B cell (primary cell): ENCODE results near the gene ANKFN1. TPM values are rescaled to one million over a fixed set of nuclear protein-coding genes. Genes with fewer than 3 reads are reported as not detected.

ENCODE experiments used
- ATAC-seq: fragments of 200-7000 bp; cut with Tn5 transposase; one replicate; pipeline ENCODE4 v1.10.0; 2021; ENCODE audit warnings: low read depth, mild to moderate bottlenecking, moderate number of reproducible peaks, moderate library complexity
- CTCF ChIA-PET: fragments of 350-600 bp; sonication (Branson Sonifier 250); formaldehyde crosslinking; loops from one replicate; lab custom pipeline; 2021; ENCODE audit warnings: antibody characterized with exemption, inconsistent platforms; lab: Charles Lee
- POLR2A ChIA-PET: fragments of 350-600 bp; sonication (Branson Sonifier 250); formaldehyde crosslinking; loops from one replicate; lab custom pipeline; 2021; ENCODE audit warnings: antibody characterized with exemption; lab: Charles Lee
- DNase-seq: peaks from one replicate; pipeline ENCODE4 v3.0.0; 2013
- H2AFZ ChIP-seq: 2 replicates; pipeline ENCODE4 v1.6.1; 2012; ENCODE audit warnings: mild to moderate bottlenecking, low read depth, low read length; ENCODE audit not compliant: insufficient read depth, poor library complexity, severe bottlenecking
- H3K27ac ChIP-seq, 2 donors: 1 replicate in 1 of 2; 2 replicates in 1 of 2; pipeline ENCODE4 v1.5.1; 2012 to 2013; ENCODE audit warnings: low read length in 2 of 2, mild to moderate bottlenecking in 2 of 2, moderate library complexity in 1 of 2
- H3K27me3 ChIP-seq, 4 experiments: fragments of 200-600 bp in 1 of 4; sonication (generic) in 1 of 4; replicated peaks in 1 of 4; 1 replicate in 2 of 4; 2 replicates in 2 of 4; pipeline versions ENCODE4 v1.6.1 to v1.7.0; 2013 to 2016; ENCODE audit warnings: low read length in 3 of 4, mild to moderate bottlenecking in 2 of 4, mixed read lengths in 1 of 4, moderate library complexity in 1 of 4; ENCODE audit not compliant: insufficient read depth in 4 of 4, control insufficient read depth in 3 of 4; ENCODE audit errors: control extremely low read depth in 1 of 4
- H3K36me3 ChIP-seq, 2 experiments: replicated peaks in 1 of 2; 1 replicate in 1 of 2; 2 replicates in 1 of 2; pipeline versions ENCODE4 v1.6.1 to v1.7.1; 2013; ENCODE audit warnings: low read length in 1 of 2; ENCODE audit not compliant: insufficient read depth in 2 of 2, control insufficient read depth in 1 of 2; ENCODE audit errors: control extremely low read depth in 1 of 2, extremely low read depth in 1 of 2
- H3K4me1 ChIP-seq, 2 donors: fragments of 200-600 bp in 1 of 2; sonication (generic) in 1 of 2; 1 replicate in 1 of 2; 2 replicates in 1 of 2; pipeline versions ENCODE4 v1.5.1 to v1.6.1; 2013 to 2017; ENCODE audit warnings: low read length in 2 of 2; ENCODE audit not compliant: control insufficient read depth in 2 of 2, insufficient read depth in 2 of 2
- H3K4me2 ChIP-seq: replicated peaks from 2 replicates; pipeline ENCODE3; 2012; ENCODE audit warnings: mild to moderate bottlenecking, low read depth, low read length; ENCODE audit not compliant: poor library complexity, severe bottlenecking
- H3K4me3 ChIP-seq, 5 experiments: fragments of 200-600 bp in 1 of 5; sonication (generic) in 1 of 5; 1 replicate in 3 of 5; 2 replicates in 2 of 5; pipeline versions ENCODE4 v1.5.1 to v1.7.0; 2011 to 2016; ENCODE audit warnings: low read length in 4 of 5, mild to moderate bottlenecking in 4 of 5, low read depth in 2 of 5, control low read depth in 1 of 5, moderate library complexity in 1 of 5; ENCODE audit not compliant: insufficient read depth in 1 of 5; ENCODE audit errors: control extremely low read depth in 1 of 5, extremely low read depth in 1 of 5
- H3K79me2 ChIP-seq: fragments of 200-600 bp; sonication (generic); one replicate; pipeline ENCODE4 v1.6.0; 2016; ENCODE audit warnings: low read length; ENCODE audit not compliant: control insufficient read depth, insufficient read depth
- H3K9ac ChIP-seq: fragments of 200-600 bp; sonication (generic); 2 replicates; pipeline ENCODE4 v1.6.1; 2017; ENCODE audit warnings: mild to moderate bottlenecking, low read length, moderate library complexity
- H3K9me3 ChIP-seq, 3 donors: one replicate each; pipeline versions ENCODE4 v1.6.1 to v1.7.1; 2013; ENCODE audit warnings: low read length in 2 of 3; ENCODE audit not compliant: control insufficient read depth in 2 of 3, insufficient read depth in 1 of 3; ENCODE audit errors: control extremely low read depth in 1 of 3
- H4K20me1 ChIP-seq: 2 replicates; pipeline ENCODE4 v1.6.0; 2012; ENCODE audit warnings: mild to moderate bottlenecking, low read length; ENCODE audit not compliant: insufficient read depth, control insufficient read depth, poor library complexity, severe bottlenecking
- H3K27ac Mint-ChIP-seq: one replicate; pipeline ENCODE4 v1.8.0; 2021; ENCODE audit warnings: mixed read lengths
- H3K27me3 Mint-ChIP-seq: one replicate; pipeline ENCODE4 v1.8.0; 2021; ENCODE audit warnings: mixed read lengths
- H3K4me1 Mint-ChIP-seq: one replicate; pipeline ENCODE4 v1.8.0; 2021; ENCODE audit warnings: mixed read lengths
- H3K4me3 Mint-ChIP-seq: one replicate; pipeline ENCODE4 v1.8.0; 2021; ENCODE audit warnings: mixed read lengths
- H3K9me3 Mint-ChIP-seq: one replicate; pipeline ENCODE4 v1.8.0; 2022; ENCODE audit warnings: mixed read lengths; ENCODE audit not compliant: insufficient read depth
- EZH2 ChIP-seq: IDR thresholded peaks from 2 replicates; pipeline ENCODE4 v1.6.1; 2012; ENCODE audit warnings: borderline replicate concordance, low read depth, mild to moderate bottlenecking, moderate library complexity, low read length; ENCODE audit not compliant: insufficient read depth, poor library complexity, severe bottlenecking
- WGBS: methylation state at CpG from one replicate; pipeline ENCODE4 v1.1.5; 2013; ENCODE audit warnings: missing lambda C conversion rate; ENCODE audit not compliant: insufficient coverage; 5-methylcytosine and 5-hydroxymethylcytosine counted together
- intact Hi-C: fragments of 100-400 bp; cut with micrococcal nuclease; formaldehyde crosslinking; loops from one replicate; pipeline ENCODE4 v1.10.0; 2022
- polyA plus RNA-seq: library from polyadenylated mRNA; depleted of rRNA; stranded (reverse); fragments of >200 nt; gene quantifications from 2 replicates; pipeline ENCODE4 v1.2.3, GENCODE V29; 2012
- total RNA-seq, 2 donors: library from RNA; stranded (reverse); fragments of 120-200 nt in 1 of 2; gene quantifications; 1 replicate in 1 of 2; 2 replicates in 1 of 2; pipeline versions ENCODE4 v1.2.3 to v1.2.4, GENCODE V29; 2013 to 2022
- TF ChIP-seq, protein P1 (sequence below): fragments of 200-600 bp; IDR thresholded peaks from one replicate; pipeline ENCODE4 v1.8.0; 2022; ENCODE audit warnings: antibody characterized with exemption, mild to moderate bottlenecking

The ANKFN1 gene
- total and polyA plus RNA-seq, 2 donors (not counting 1 experiment from before 2014, with no cell fraction given): not detected

DNA sequence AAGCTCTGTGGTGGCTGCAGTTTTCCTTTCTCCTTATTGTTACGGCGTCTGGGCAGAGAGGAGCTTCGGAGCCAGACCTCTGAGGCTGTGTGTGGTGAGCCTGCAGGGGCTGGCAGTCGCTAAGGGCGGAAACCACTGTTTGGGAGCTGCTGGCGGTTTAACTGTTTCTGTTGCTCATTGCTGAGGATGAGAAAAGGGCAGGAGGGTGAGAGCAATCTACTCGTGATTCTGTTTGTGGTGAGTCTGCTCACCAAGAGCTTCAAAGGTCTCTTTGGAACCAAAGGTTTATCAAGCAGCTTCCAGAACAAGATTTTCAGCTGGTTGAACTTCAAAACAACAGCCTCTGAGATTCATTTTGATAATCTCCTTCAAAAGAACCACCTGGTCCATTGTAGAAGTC, 143.9 kb downstream of the ANKFN1 start:
- H3K4me2 ChIP-seq: no peak overlapping the region
- Mint-ChIP-seq H3K4me3 (no peak overlapping the region), H3K9me3 (no peaks in the 10 kb centered on the region), H3K27me3 (peaks cover 12% of the 10 kb centered on the region), H3K4me1 (no peaks in the 10 kb centered on the region), H3K27ac (no peak overlapping the region)
- no peaks in the 10 kb centered on the region for H3K4me1 ChIP-seq
- intact Hi-C loops: no loop called here
- H3K9ac ChIP-seq: no peak overlapping the region
- H3K79me2 ChIP-seq: no peaks in the 10 kb centered on the region
- H3K27me3 ChIP-seq: no peaks in the 10 kb centered on the region
- no peaks in the 10 kb centered on the region for H3K36me3 ChIP-seq
- 4% methylated on average over 6 of the region's 7 CpGs for WGBS
- no peak overlapping the region for H3K4me3 ChIP-seq
- no peak overlapping the region for H2AFZ ChIP-seq
- ATAC-seq (no peak), DNase-seq (no peak)
- H3K9me3 ChIP-seq: no peaks in the 10 kb centered on the region
- H4K20me1 ChIP-seq: no peaks in the 10 kb centered on the region
- CTCF ChIA-PET: no interaction called here
- H3K27ac ChIP-seq: no peak overlapping the region
- TF ChIP-seq, protein P1, sequence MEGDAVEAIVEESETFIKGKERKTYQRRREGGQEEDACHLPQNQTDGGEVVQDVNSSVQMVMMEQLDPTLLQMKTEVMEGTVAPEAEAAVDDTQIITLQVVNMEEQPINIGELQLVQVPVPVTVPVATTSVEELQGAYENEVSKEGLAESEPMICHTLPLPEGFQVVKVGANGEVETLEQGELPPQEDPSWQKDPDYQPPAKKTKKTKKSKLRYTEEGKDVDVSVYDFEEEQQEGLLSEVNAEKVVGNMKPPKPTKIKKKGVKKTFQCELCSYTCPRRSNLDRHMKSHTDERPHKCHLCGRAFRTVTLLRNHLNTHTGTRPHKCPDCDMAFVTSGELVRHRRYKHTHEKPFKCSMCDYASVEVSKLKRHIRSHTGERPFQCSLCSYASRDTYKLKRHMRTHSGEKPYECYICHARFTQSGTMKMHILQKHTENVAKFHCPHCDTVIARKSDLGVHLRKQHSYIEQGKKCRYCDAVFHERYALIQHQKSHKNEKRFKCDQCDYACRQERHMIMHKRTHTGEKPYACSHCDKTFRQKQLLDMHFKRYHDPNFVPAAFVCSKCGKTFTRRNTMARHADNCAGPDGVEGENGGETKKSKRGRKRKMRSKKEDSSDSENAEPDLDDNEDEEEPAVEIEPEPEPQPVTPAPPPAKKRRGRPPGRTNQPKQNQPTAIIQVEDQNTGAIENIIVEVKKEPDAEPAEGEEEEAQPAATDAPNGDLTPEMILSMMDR: no peak
- no peak for TF ChIP-seq EZH2
- POLR2A ChIA-PET: no interaction called here

DNA sequence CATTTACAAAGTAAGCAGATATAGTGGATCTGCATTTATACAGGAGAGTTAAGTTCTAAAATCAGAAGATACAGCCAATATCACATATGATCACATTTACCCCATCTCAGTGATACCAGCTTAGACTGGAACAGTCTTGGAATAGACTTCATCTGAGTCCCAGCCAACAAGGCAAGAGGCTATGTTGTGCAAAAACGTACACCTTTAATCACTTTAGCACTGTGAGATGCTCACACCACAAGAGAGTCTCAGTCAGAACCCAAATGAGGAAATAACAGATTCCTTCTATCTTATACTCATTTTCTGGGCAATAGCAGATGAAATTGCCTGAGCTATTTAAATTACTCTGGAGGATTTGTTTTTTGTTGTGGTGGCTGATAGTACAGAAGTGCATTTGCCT, 145.6 kb downstream of the ANKFN1 start:
- Histone ChIP-seq H3K9ac (no peak overlapping the region), H3K79me2 (no peaks in the 10 kb centered on the region), H3K4me2 (no peak overlapping the region), H4K20me1 (no peaks in the 10 kb centered on the region), H3K36me3 (no peaks in the 10 kb centered on the region), H3K4me1 (no peaks in the 10 kb centered on the region), H3K4me3 (no peak overlapping the region), H3K9me3 (no peaks in the 10 kb centered on the region), H2AFZ (no peak overlapping the region), H3K27ac (no peak overlapping the region), H3K27me3 (no peaks in the 10 kb centered on the region)
- TF ChIP-seq, protein P1: no peak
- TF ChIP-seq EZH2: no peak
- POLR2A ChIA-PET: no interaction called here
- no peak overlapping the region for H3K4me3 Mint-ChIP-seq
- no peaks in the 10 kb centered on the region for H3K4me1 Mint-ChIP-seq
- no peak for DNase-seq
- intact Hi-C loops: no loop called here
- H3K27ac Mint-ChIP-seq: no peak overlapping the region
- H3K27me3 Mint-ChIP-seq: peaks cover 12% of the 10 kb centered on the region
- 14% methylated on average over 1 of the region's 1 CpG for WGBS
- CTCF ChIA-PET: no interaction called here
- H3K9me3 Mint-ChIP-seq: no peaks in the 10 kb centered on the region
- no peak for ATAC-seq
